Measurements from ENCODE around the gene SLC34A2. TPM values are rescaled to one million over a fixed set of nuclear protein-coding genes. Genes with fewer than 3 reads are reported as not detected.

Gene SLC34A2
- total and polyA plus RNA-seq, 2 experiments from 2014 or later = not detected

- Histone ChIP-seq H3K36me3 (ENCODE audit: low read depth) (no peaks in the 10 kb centered on the region), H2AFZ (no peak overlapping the region), H3K4me1 (ENCODE audit: insufficient read depth) (no peaks in the 10 kb centered on the region), H3F3A (ENCODE audit: insufficient read depth) (no peaks in the 10 kb centered on the region), H3K4me3 (no peak overlapping the region), H3K9ac (no peak overlapping the region), H3K27me3 (replicated peaks; ENCODE audit: insufficient read depth) (no peaks in the 10 kb centered on the region), H3K79me2 (ENCODE audit: insufficient read depth) (no peaks in the 10 kb centered on the region), H3K4me2 (ENCODE audit: unreplicated experiment) (no peak overlapping the region), H3K27ac (no peak overlapping the region), H3K9me3 (ENCODE audit: low read depth) (no peaks in the 10 kb centered on the region), H3K9me2 (ENCODE audit: insufficient read depth) (no peaks in the 10 kb centered on the region), H4K20me1 (ENCODE audit: insufficient read depth) (no peaks in the 10 kb centered on the region)
- TF ChIP-seq EZH2 (IDR thresholded peaks at IDR 0.05; ENCODE audit: insufficient read depth, poor library complexity, severe bottlenecking) (no peak), EZH2phosphoT487 (IDR thresholded peaks at IDR 0.05; ENCODE audit: insufficient read depth, low read depth) (no peak)
- DNase-seq = no peak
- 70 to 86% methylated on average over 3 of the region's 3 CpGs for WGBS, 2 experiments (ENCODE audit: low coverage in 1 of 2, low lambda C conversion rate in 2 of 2, missing lambda C conversion rate in 2 of 2)
- in situ Hi-C loops (cut with MboI) = no loop called here
Measured at GRCh38 chr4:25710637-25711036, 55.0 kb downstream of the SLC34A2 start.

DNA sequence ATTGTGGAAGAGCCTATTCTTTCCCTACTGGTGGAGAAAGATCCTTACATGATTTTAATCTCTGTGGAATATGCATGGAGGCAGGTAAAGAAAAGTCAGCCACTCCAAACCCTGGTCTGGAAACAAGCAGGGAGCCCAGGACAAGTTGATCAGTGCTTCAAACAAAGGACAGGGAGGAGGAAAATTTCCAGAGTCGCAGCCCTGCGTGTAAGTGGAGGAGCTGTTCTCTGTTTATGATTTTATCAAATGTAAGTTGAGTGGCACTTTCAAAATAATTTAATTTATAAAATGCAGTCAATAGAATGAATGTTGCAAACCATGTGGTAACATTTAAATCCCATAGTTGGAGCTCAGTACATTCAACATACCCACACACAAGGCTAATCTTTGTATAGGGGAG is 57.0 kb downstream of the SLC34A2 start:
- Histone ChIP-seq H3K27ac (no peak overlapping the region), H3K27me3 (replicated peaks; ENCODE audit: insufficient read depth) (no peaks in the 10 kb centered on the region), H3K4me3 (no peak overlapping the region), H3K79me2 (ENCODE audit: insufficient read depth) (no peaks in the 10 kb centered on the region), H3K9me2 (ENCODE audit: insufficient read depth) (no peaks in the 10 kb centered on the region), H4K20me1 (ENCODE audit: insufficient read depth) (no peaks in the 10 kb centered on the region), H2AFZ (no peak overlapping the region), H3K4me1 (ENCODE audit: insufficient read depth) (no peaks in the 10 kb centered on the region), H3K36me3 (ENCODE audit: low read depth) (no peaks in the 10 kb centered on the region), H3F3A (ENCODE audit: insufficient read depth) (no peaks in the 10 kb centered on the region), H3K9ac (no peak overlapping the region), H3K4me2 (ENCODE audit: unreplicated experiment) (no peak overlapping the region), H3K9me3 (ENCODE audit: low read depth) (no peaks in the 10 kb centered on the region)
- TF ChIP-seq EZH2phosphoT487 (IDR thresholded peaks at IDR 0.05; ENCODE audit: insufficient read depth, low read depth) = no peak
- no peak for TF ChIP-seq EZH2 (IDR thresholded peaks at IDR 0.05; ENCODE audit: insufficient read depth, poor library complexity, severe bottlenecking)
- DNase-seq = no peak
- 45 to 62% methylated on average over 2 of the region's 2 CpGs for WGBS, 2 experiments (ENCODE audit: low coverage in 1 of 2, low lambda C conversion rate in 2 of 2, missing lambda C conversion rate in 2 of 2)
- in situ Hi-C loops (cut with MboI) = no loop called here

DNA sequence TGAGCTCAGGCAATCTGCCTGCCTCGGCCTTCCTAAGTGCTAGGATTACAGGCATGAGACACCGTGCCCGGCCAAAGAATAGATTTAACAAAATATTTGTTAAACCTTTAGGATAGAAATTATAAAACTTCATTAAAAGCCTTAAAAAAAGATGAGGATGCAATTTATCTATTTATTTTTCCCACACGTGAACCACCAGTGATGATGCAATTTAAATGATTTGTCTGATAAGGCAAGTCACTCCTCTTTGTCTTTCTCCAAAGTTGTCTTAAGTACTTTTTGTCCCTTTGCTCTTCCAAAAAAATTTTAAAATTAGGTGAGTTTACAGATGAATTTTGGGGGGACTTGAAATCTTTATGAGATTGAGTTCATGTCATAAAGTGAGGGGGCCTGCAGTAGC is 58.2 kb downstream of the SLC34A2 start:
- WGBS, 2 experiments (ENCODE audit: low coverage in 1 of 2, low lambda C conversion rate in 2 of 2, missing lambda C conversion rate in 2 of 2) = 72 to 73% methylated on average over 4 of the region's 4 CpGs
- H3K9me3 ChIP-seq (ENCODE audit: low read depth) = no peaks in the 10 kb centered on the region

DNA sequence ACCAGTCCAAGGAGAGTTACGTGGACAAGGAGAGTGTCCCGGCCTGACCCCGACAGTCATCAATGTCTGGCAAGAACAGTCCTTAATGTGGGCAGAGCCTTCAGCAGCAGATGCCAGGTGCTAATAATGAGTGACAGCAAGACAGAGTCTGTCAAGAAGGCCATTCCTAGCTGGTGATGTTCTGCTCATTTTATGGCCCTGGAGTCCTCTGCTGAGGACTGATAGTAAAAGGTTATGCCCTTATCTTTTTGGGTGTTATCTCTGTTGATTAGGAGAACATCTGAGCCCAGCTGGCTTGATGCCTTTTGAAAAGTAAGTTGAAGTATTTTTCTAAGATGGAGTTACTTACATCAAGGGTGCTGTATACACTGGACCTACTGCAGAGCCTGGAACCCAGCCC is 67.3 kb downstream of the SLC34A2 start:
- H3F3A ChIP-seq (ENCODE audit: insufficient read depth) = no peaks in the 10 kb centered on the region
- no peak overlapping the region for H3K4me2 ChIP-seq (ENCODE audit: unreplicated experiment)
- H3K4me3 ChIP-seq = no peak overlapping the region
- no peaks in the 10 kb centered on the region for H3K9me3 ChIP-seq (ENCODE audit: low read depth)
- WGBS, 2 experiments (ENCODE audit: low coverage in 1 of 2, low lambda C conversion rate in 2 of 2, missing lambda C conversion rate in 2 of 2) = 16 to 19% methylated on average over 3 of the region's 3 CpGs
- H3K79me2 ChIP-seq (ENCODE audit: insufficient read depth) = no peaks in the 10 kb centered on the region
- no peak overlapping the region for H2AFZ ChIP-seq
- H4K20me1 ChIP-seq (ENCODE audit: insufficient read depth) = no peaks in the 10 kb centered on the region
- in situ Hi-C loops (cut with MboI) = no loop called here
- DNase-seq = no peak
- no peaks in the 10 kb centered on the region for H3K27me3 ChIP-seq (replicated peaks; ENCODE audit: insufficient read depth)
- H3K36me3 ChIP-seq (ENCODE audit: low read depth) = no peaks in the 10 kb centered on the region
- H3K9ac ChIP-seq = no peak overlapping the region
- TF ChIP-seq EZH2 (IDR thresholded peaks at IDR 0.05; ENCODE audit: insufficient read depth, poor library complexity, severe bottlenecking) = no peak
- no peak for TF ChIP-seq EZH2phosphoT487 (IDR thresholded peaks at IDR 0.05; ENCODE audit: insufficient read depth, low read depth)
- no peaks in the 10 kb centered on the region for H3K9me2 ChIP-seq (ENCODE audit: insufficient read depth)
- no peaks in the 10 kb centered on the region for H3K4me1 ChIP-seq (ENCODE audit: insufficient read depth)
- no peak overlapping the region for H3K27ac ChIP-seq

More for the DNA sequence above, 58.2 kb downstream of the SLC34A2 start:
- no peaks in the 10 kb centered on the region for H3K27me3 ChIP-seq (replicated peaks; ENCODE audit: insufficient read depth)
- no peak overlapping the region for H3K9ac ChIP-seq
- in situ Hi-C loops (cut with MboI) = no loop called here
- H3K79me2 ChIP-seq (ENCODE audit: insufficient read depth) = no peaks in the 10 kb centered on the region
- H3F3A ChIP-seq (ENCODE audit: insufficient read depth) = no peaks in the 10 kb centered on the region
- no peaks in the 10 kb centered on the region for H3K36me3 ChIP-seq (ENCODE audit: low read depth)
- H4K20me1 ChIP-seq (ENCODE audit: insufficient read depth) = no peaks in the 10 kb centered on the region
- no peak overlapping the region for H3K27ac ChIP-seq
- no peaks in the 10 kb centered on the region for H3K4me1 ChIP-seq (ENCODE audit: insufficient read depth)
- TF ChIP-seq EZH2 (IDR thresholded peaks at IDR 0.05; ENCODE audit: insufficient read depth, poor library complexity, severe bottlenecking) = no peak
- no peak overlapping the region for H3K4me3 ChIP-seq
- no peaks in the 10 kb centered on the region for H3K9me2 ChIP-seq (ENCODE audit: insufficient read depth)
- H3K4me2 ChIP-seq (ENCODE audit: unreplicated experiment) = no peak overlapping the region
- no peak overlapping the region for H2AFZ ChIP-seq
- DNase-seq = no peak

GRCh38 chr4:25723409-25723808 is 67.8 kb downstream of the SLC34A2 start:
- no peak overlapping the region for H3K4me3 ChIP-seq
- in situ Hi-C loops (cut with MboI) = no loop called here

More at GRCh38 chr4:25723409-25723808, 67.8 kb downstream of the SLC34A2 start:
- H3K36me3 ChIP-seq (ENCODE audit: low read depth) = no peaks in the 10 kb centered on the region
- no peaks in the 10 kb centered on the region for H4K20me1 ChIP-seq (ENCODE audit: insufficient read depth)
- H3K27me3 ChIP-seq (replicated peaks; ENCODE audit: insufficient read depth) = no peaks in the 10 kb centered on the region
- H3F3A ChIP-seq (ENCODE audit: insufficient read depth) = no peaks in the 10 kb centered on the region
- H3K79me2 ChIP-seq (ENCODE audit: insufficient read depth) = no peaks in the 10 kb centered on the region
- H3K4me1 ChIP-seq (ENCODE audit: insufficient read depth) = no peaks in the 10 kb centered on the region
- DNase-seq = no peak
- 82 to 100% methylated on average over 1 of the region's 1 CpG for WGBS, 2 experiments (ENCODE audit: low coverage in 1 of 2, low lambda C conversion rate in 2 of 2, missing lambda C conversion rate in 2 of 2)
- H3K4me2 ChIP-seq (ENCODE audit: unreplicated experiment) = no peak overlapping the region
- TF ChIP-seq EZH2 (IDR thresholded peaks at IDR 0.05; ENCODE audit: insufficient read depth, poor library complexity, severe bottlenecking) = no peak
- TF ChIP-seq EZH2phosphoT487 (IDR thresholded peaks at IDR 0.05; ENCODE audit: insufficient read depth, low read depth) = no peak
- no peak overlapping the region for H2AFZ ChIP-seq
- no peaks in the 10 kb centered on the region for H3K9me3 ChIP-seq (ENCODE audit: low read depth)
- no peak overlapping the region for H3K9ac ChIP-seq
- no peaks in the 10 kb centered on the region for H3K9me2 ChIP-seq (ENCODE audit: insufficient read depth)
- no peak overlapping the region for H3K27ac ChIP-seq
